HCT116 (cell line): Measurements from ENCODE around the gene TRPT1. TPM values are rescaled to one million over a fixed set of nuclear protein-coding genes. Genes with fewer than 3 reads are reported as not detected.

ENCODE experiments used
- total RNA-seq: library from RNA; stranded (reverse); gene quantifications from one replicate; pipeline ENCODE4 v1.2.1, GENCODE V29; 2021; ENCODE audit not compliant: unreplicated experiment

The TRPT1 gene
- total RNA-seq, 1 experiment from 2014 or later = 43.2 TPM

Other genes with a start within 250 kb of the TRPT1 start
- 87.0 TPM for gene OTUB1, start 239.7 kb downstream of the TRPT1 start, total RNA-seq
- gene FLRT1, start 190.3 kb downstream of the TRPT1 start, total RNA-seq = 0.15 TPM
- 61.1 TPM for gene MACROD1, start 60.1 kb downstream of the TRPT1 start, total RNA-seq
- 336 TPM for gene STIP1, start 40.0 kb downstream of the TRPT1 start, total RNA-seq
- gene FERMT3, start 19.5 kb downstream of the TRPT1 start, total RNA-seq = 4.3 TPM
- 70.9 TPM for gene NUDT22, start 88 bp upstream of the TRPT1 start, total RNA-seq
- 25.8 TPM for gene DNAJC4, start 4.4 kb upstream of the TRPT1 start, total RNA-seq
- 47.5 TPM for gene VEGFB, start 8.4 kb upstream of the TRPT1 start, total RNA-seq
- 69.2 TPM for gene FKBP2, start 14.9 kb upstream of the TRPT1 start, total RNA-seq
- gene PPP1R14B, start 20.8 kb upstream of the TRPT1 start, total RNA-seq = 332 TPM
- gene PLCB3, start 25.3 kb upstream of the TRPT1 start, total RNA-seq = 106 TPM
- 51.9 TPM for gene BAD, start 58.5 kb upstream of the TRPT1 start, total RNA-seq
- 24.4 TPM for gene GPR137, start 59.7 kb upstream of the TRPT1 start, total RNA-seq
- not detected for gene KCNK4, start 65.1 kb upstream of the TRPT1 start, total RNA-seq
- 1.7 TPM for gene CATSPERZ, start 74.2 kb upstream of the TRPT1 start, total RNA-seq
- 62.7 TPM for gene ESRRA, start 79.3 kb upstream of the TRPT1 start, total RNA-seq
- gene TRMT112, start 91.4 kb upstream of the TRPT1 start, total RNA-seq = 328 TPM
- gene PRDX5, start 91.9 kb upstream of the TRPT1 start, total RNA-seq = 267 TPM
- 14.7 TPM for gene CCDC88B, start 114.0 kb upstream of the TRPT1 start, total RNA-seq
- 67.3 TPM for gene RPS6KA4, start 133.0 kb upstream of the TRPT1 start, total RNA-seq